Hepatocyte (in vitro differentiated cells): ENCODE measurements around the gene ITPK1. TPM values are rescaled to one million over a fixed set of nuclear protein-coding genes. Genes with fewer than 3 reads are reported as not detected.

Experiments
- DNase-seq: peaks from one replicate; pipeline ENCODE4 v3.0.0-alpha.2; 2016; ENCODE audit warnings: low spot score
- H2AFZ ChIP-seq: fragments of 200-600 bp; sonication (generic); 2 replicates; pipeline ENCODE4 v1.6.0; 2016; ENCODE audit warnings: antibody characterized with exemption, mild to moderate bottlenecking
- H3K27ac ChIP-seq: fragments of 200-600 bp; sonication (generic); 2 replicates; pipeline ENCODE4 v1.5.1; 2016; ENCODE audit warnings: mild to moderate bottlenecking
- H3K27me3 ChIP-seq: fragments of 200-600 bp; sonication (generic); 2 replicates; pipeline ENCODE4 v1.6.1; 2016
- H3K36me3 ChIP-seq: fragments of 200-600 bp; sonication (generic); replicated peaks from 2 replicates; pipeline ENCODE4 v1.5.1; 2016; ENCODE audit warnings: low read depth; ENCODE audit not compliant: insufficient read depth
- H3K4me1 ChIP-seq: fragments of 200-600 bp; sonication (generic); 2 replicates; pipeline ENCODE4 v1.5.1; 2016; ENCODE audit warnings: mild to moderate bottlenecking, moderate library complexity; ENCODE audit not compliant: insufficient read depth
- H3K4me2 ChIP-seq: fragments of 200-600 bp; sonication (generic); 2 replicates; pipeline ENCODE4 v1.6.0; 2016
- H3K4me3 ChIP-seq: fragments of 200-600 bp; sonication (generic); 2 replicates; pipeline ENCODE4 v1.5.1; 2016; ENCODE audit warnings: mild to moderate bottlenecking
- H3K79me2 ChIP-seq: fragments of 200-600 bp; sonication (generic); 2 replicates; pipeline ENCODE4 v1.6.0; 2017; ENCODE audit warnings: mild to moderate bottlenecking
- H3K9me2 ChIP-seq: fragments of 200-600 bp; sonication (generic); replicated peaks from 2 replicates; pipeline ENCODE4 v1.6.0; 2017; ENCODE audit warnings: mild to moderate bottlenecking; ENCODE audit not compliant: insufficient read depth
- H3K9me3 ChIP-seq: fragments of 200-600 bp; sonication (generic); 2 replicates; pipeline ENCODE4 v1.5.1; 2016; ENCODE audit warnings: low read depth, mild to moderate bottlenecking
- H4K20me1 ChIP-seq: fragments of 200-600 bp; sonication (generic); 2 replicates; pipeline ENCODE4 v1.6.0; 2016; ENCODE audit warnings: mild to moderate bottlenecking; ENCODE audit not compliant: insufficient read depth, poor library complexity, severe bottlenecking
- CTCF ChIP-seq: fragments of 200-600 bp; sonication (generic); IDR thresholded peaks from 2 replicates; pipeline ENCODE4 v1.5.1; 2016; ENCODE audit warnings: antibody characterized with exemption, mild to moderate bottlenecking; ENCODE audit not compliant: poor library complexity
- EZH2 ChIP-seq: fragments of 200-600 bp; sonication (generic); IDR thresholded peaks from 2 replicates; pipeline ENCODE4 v1.6.1; 2016; ENCODE audit warnings: antibody characterized with exemption, mild to moderate bottlenecking, borderline replicate concordance
- EZH2phosphoT487 ChIP-seq: fragments of 200-600 bp; sonication (generic); IDR thresholded peaks from one replicate; pipeline ENCODE4 v1.6.1; 2018; ENCODE audit warnings: antibody characterized with exemption, mild to moderate bottlenecking, low read depth, moderate library complexity; ENCODE audit not compliant: unreplicated experiment, severe bottlenecking
- WGBS: methylation state at CpG from one replicate; pipeline ENCODE4 v1.1.6; 2016; ENCODE audit warnings: low lambda C conversion rate; ENCODE audit errors: missing lambda C conversion rate; 5-methylcytosine and 5-hydroxymethylcytosine counted together
- polyA plus RNA-seq: library from polyadenylated mRNA; unstranded; fragments of >200 nt; fragmentation: Nextera tagmentation; extraction: Ambion mirVana; gene quantifications from 2 replicates; pipeline ENCODE4 v1.2.1, GENCODE V29; 2016
- total RNA-seq: library from RNA; depleted of rRNA; stranded (reverse); fragments of >200 nt; gene quantifications from 2 replicates; pipeline ENCODE4 v1.2.3, GENCODE V29; 2014

The ITPK1 gene
- total and polyA plus RNA-seq, 2 experiments from 2014 or later = 49.8 to 66.7 TPM

- Histone ChIP-seq H3K36me3 (no peaks in the 10 kb centered on the region), H3K79me2 (no peaks in the 10 kb centered on the region), H3K27ac (no peak overlapping the region), H4K20me1 (no peaks in the 10 kb centered on the region), H3K4me2 (no peak overlapping the region), H3K4me1 (no peaks in the 10 kb centered on the region), H3K4me3 (no peak overlapping the region), H2AFZ (no peak overlapping the region), H3K9me2 (no peaks in the 10 kb centered on the region), H3K27me3 (peaks cover 22% of the 10 kb centered on the region), H3K9me3 (no peaks in the 10 kb centered on the region)
- WGBS = 45% methylated on average over 6 of the region's 6 CpGs
- TF ChIP-seq CTCF (no peak), EZH2 (no peak), EZH2phosphoT487 (no peak)
- no peak for DNase-seq
Measured at GRCh38 chr14:92906823-92907222, 208.9 kb downstream of the ITPK1 start.

- Histone ChIP-seq H2AFZ (no peak overlapping the region), H3K79me2 (no peaks in the 10 kb centered on the region), H3K4me1 (no peaks in the 10 kb centered on the region), H3K27me3 (peaks cover 23% of the 10 kb centered on the region), H4K20me1 (no peaks in the 10 kb centered on the region), H3K4me3 (no peak overlapping the region), H3K27ac (no peak overlapping the region), H3K9me3 (no peaks in the 10 kb centered on the region), H3K9me2 (no peaks in the 10 kb centered on the region), H3K36me3 (no peaks in the 10 kb centered on the region), H3K4me2 (no peak overlapping the region)
- WGBS = 87% methylated on average over 5 of the region's 6 CpGs
- no peak for TF ChIP-seq EZH2phosphoT487
- no peak for DNase-seq
Measured at GRCh38 chr14:92906420-92906819, 209.3 kb downstream of the ITPK1 start.

GRCh38 chr14:92905667-92906066 lies 210.1 kb downstream of the ITPK1 start:
- Histone ChIP-seq H3K9me3 (no peaks in the 10 kb centered on the region), H3K4me3 (no peak overlapping the region), H3K27ac (no peak overlapping the region), H3K27me3 (peaks cover 23% of the 10 kb centered on the region), H3K4me2 (no peak overlapping the region), H3K79me2 (no peaks in the 10 kb centered on the region), H3K9me2 (no peaks in the 10 kb centered on the region), H3K36me3 (no peaks in the 10 kb centered on the region), H3K4me1 (no peaks in the 10 kb centered on the region), H4K20me1 (no peaks in the 10 kb centered on the region), H2AFZ (no peak overlapping the region)
- 89% methylated on average over 8 of the region's 8 CpGs for WGBS
- DNase-seq = no peak
- no peak for TF ChIP-seq EZH2phosphoT487
- no peak for TF ChIP-seq EZH2
- no peak for TF ChIP-seq CTCF

- Histone ChIP-seq H3K4me2 (no peak overlapping the region), H3K27me3 (peaks cover 23% of the 10 kb centered on the region), H3K36me3 (no peaks in the 10 kb centered on the region), H3K4me3 (no peak overlapping the region), H3K9me3 (no peaks in the 10 kb centered on the region), H3K9me2 (no peaks in the 10 kb centered on the region), H2AFZ (no peak overlapping the region), H3K27ac (no peak overlapping the region), H4K20me1 (no peaks in the 10 kb centered on the region), H3K79me2 (no peaks in the 10 kb centered on the region), H3K4me1 (no peaks in the 10 kb centered on the region)
- DNase-seq = no peak
- WGBS = 85% methylated on average over 6 of the region's 6 CpGs
- TF ChIP-seq EZH2 (no peak), EZH2phosphoT487 (no peak), CTCF (no peak)
Measured at GRCh38 chr14:92903359-92903758, 212.4 kb downstream of the ITPK1 start.
